Eye (tissue), 1 donor: ENCODE data around the gene CDKL2.
"Not testable (repeated sequence)": the region's sequence is repeated elsewhere in the genome, so short reads cannot be mapped to it uniquely, and the experiment has no call there.

Experiments used
- DNase-seq: peaks from one replicate; pipeline ENCODE4 v3.0.0-alpha.2; 2015

The CDKL2 gene

DNA sequence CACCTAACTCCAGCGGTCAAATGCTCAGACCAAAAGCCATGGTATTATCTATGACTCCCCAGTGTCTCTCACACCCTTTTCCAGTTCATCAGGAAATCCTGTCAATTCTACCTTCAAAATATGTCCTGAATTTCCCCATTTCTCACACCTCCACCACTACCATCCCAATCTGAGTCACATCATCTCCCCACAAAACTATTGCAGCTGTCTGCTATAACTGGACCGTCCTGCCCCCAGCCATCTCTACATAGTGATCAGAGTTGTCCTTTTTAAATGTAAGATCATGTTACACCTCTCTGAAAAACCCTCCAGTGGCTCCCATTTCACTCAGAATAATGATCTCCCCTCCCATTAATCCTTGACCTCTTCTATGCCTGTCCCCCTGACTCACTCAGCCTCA is 81.3 kb downstream of the CDKL2 start:
- DNase-seq, result no peak

DNA sequence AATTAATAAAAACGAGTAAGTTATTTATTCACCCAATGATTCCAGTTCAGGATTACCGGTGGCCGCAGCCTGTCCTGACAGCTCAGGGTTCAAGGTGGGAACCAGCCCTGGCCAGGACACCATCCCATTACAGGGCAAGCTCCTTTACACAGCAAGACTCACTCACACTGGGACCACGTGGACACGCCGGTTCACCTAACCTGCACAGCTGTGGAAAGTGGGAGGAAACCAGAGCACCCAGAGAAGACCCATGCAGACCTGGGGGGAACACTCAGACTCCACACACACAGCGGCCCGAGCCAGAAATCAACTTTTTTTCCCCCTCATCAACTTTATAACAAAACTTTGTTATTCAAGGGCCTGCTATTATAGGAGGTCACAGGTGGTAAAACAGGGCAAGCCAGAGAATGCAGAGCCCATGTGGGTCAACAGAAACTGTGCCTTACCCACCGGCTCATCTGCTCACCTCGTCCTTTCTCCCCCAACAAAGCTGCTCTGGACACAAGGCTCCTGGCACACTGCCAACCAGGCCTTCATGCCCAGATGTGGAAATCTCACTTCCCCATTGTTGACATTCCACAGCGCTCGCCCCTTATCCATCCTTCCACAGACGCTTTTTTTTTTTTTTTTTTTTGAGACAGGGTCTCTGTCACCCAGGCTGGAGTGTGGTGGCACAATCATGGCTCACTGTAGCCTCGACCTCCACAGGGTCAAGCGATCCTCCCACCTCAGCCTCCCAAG is 82.5 kb downstream of the CDKL2 start:
- DNase-seq, result peak; percentile 50

DNA sequence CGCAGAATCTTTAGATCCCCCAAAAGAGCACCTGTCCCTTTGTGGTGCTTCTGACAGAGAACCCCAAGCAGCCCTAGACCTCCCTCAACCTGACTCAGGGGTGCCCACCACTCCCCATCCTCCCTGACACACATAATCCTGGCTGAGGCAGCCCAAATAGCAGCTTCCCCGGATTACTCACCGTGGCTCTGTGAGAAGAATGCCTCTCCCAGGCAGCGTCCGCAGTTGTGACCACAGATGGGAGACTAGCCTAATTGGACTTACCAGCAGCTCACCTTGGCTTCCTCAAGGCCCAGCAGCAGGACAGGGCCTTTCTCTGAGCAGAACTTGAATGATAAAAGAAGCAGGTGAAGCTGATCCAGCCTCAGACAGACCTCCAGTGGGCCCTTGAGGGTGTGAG is 84.8 kb downstream of the CDKL2 start:
- DNase-seq, result no peak

DNA sequence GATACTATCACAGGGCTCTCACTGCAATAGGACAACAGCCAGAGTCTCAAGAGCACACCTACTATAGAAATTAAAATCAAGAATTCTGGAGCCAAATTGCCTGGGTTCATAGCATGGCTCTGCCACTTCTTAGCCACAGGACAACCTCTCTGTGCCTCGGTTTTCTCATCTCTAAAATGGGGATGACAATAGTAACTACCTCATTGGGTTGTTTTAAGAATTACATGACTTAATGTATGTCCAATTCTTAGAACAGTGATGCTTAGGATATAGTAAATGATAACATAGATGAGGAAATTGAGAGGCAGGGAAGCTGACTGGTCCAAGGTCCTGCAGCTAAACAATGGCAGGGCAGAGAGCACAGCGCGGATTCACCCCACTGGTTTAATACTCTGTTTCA is 85.5 kb downstream of the CDKL2 start:
- DNase-seq, result no peak

DNA sequence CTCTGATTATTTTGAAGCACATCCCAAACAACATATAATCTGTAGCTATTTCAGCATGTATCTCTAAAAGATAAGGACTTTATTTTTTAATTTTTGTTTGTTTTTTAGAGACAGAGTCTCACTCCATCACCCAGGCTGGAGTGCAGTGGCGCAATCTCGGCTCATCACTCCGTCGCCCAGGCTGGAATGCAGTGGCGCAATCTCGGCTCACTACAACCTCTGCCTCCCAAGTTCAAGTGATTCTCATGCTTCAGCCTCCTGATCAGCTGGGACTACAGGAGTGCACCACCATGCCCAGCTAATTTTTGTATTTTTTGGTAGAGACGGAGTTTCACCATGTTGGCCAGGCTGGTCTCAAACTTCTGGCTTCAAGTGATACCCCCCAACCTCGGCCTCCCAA is 86.1 kb downstream of the CDKL2 start:
- not testable (repeated sequence) for DNase-seq

DNA sequence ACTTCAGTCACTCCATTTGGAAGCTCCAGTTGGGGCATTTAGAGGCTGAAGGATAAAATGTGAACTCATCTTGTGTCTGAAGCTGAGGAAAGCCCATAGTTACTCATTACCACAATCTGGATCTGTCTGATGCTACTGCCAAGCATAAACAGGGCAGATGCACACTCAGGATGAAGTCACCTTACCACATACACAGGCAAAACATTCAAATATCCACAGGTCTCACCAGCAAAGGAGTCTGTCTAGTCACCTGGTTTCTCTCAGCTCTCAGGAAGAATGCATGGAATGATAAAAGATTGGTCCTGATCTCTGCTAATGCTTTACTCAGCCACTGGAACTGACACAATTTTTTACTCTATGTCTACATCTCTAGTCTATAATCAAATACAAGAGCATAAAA is 87.5 kb downstream of the CDKL2 start:
- no peak for DNase-seq

DNA sequence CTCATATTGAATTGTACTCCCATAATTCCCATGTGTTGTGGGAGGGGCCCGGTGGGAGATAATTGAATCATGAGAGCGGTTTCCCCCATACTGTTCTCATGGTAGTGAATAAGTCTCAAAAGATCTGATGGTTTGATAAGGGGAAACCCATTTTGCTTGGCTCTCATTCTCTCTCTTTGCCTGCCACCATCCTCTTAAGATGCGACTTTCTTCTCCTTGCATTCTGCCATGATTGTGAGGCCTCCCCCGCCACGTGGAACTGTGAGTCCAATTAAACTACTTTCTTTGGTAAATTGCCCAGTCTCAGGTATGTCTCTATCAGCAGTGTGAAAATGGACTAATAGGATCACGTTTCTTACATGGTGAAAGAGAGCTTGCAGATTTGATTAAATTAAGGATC is 93.0 kb downstream of the CDKL2 start:
- not testable (repeated sequence) for DNase-seq

DNA sequence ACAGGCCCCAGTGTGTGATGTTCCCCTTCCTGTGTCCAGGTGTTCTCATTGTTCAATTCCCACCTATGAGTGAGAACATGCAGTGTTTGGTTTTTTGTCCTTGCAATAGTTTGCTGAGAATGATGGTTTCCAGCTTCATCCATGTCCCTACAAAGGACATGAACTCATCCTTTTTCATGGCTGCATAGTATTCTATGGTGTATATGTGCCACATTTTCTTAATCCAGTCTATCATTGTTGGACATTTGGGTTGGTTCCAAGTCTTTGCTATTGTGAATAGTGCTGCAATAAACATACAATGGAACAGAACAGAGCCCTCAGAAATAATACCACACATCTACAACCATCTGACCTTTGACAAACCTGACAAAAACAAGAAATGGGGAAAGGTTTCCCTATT is 96.4 kb downstream of the CDKL2 start:
- DNase-seq, result not testable (repeated sequence)

DNA sequence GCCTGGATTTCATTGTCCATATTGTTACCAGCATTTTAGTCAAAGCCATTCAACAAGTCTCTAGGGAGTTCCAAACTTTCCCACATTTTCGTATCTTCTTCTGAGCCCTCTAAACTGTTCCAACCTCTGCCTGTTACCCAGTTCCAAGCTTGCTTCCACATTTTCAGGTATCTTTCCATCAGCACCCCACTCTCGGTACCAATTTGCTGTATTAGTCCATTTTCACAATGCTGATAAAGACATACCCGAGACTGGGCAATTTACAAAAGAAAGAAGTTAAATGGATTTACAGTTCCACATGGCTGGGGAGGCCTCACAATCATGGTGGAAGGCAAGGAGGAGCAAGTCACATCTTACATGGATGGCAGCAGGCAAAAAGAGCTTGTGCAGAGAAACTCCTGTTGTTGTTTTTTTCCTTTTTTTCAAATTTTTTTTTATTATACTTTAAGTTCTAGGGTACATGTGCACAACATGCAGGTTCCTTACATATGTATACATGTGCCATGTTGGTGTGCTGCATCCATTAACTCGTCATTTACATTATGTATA is 96.9 kb downstream of the CDKL2 start:
- DNase-seq, result not testable (repeated sequence)

DNA sequence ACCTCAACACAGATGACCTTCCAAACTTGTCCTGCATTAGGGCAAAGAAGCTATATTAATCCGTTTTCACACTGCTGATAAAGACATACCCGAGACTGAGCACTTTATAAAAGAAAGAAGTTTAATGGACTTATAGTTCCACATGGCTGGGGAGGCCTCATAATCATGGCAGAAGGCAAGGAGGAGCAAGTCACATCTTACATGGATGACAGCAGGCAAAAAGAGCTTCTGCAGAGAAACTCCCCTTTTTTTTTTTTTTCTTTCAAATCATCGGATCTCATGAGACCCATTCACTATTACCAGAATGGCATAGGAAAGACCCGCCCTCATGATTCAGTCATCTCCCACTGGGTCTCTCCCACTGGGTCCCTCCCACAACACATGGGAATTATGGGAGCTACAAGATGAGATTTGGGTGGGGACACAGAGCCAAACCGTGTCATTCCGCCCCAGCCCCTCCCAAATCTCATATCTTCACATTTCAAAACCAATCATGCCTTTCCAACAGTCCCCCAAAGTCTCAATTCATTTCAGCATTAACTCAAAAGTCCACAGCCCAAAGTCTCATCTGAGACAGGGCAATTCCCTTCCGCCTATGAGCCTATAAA is 98.7 kb downstream of the CDKL2 start:
- DNase-seq, result not testable (repeated sequence)

DNA sequence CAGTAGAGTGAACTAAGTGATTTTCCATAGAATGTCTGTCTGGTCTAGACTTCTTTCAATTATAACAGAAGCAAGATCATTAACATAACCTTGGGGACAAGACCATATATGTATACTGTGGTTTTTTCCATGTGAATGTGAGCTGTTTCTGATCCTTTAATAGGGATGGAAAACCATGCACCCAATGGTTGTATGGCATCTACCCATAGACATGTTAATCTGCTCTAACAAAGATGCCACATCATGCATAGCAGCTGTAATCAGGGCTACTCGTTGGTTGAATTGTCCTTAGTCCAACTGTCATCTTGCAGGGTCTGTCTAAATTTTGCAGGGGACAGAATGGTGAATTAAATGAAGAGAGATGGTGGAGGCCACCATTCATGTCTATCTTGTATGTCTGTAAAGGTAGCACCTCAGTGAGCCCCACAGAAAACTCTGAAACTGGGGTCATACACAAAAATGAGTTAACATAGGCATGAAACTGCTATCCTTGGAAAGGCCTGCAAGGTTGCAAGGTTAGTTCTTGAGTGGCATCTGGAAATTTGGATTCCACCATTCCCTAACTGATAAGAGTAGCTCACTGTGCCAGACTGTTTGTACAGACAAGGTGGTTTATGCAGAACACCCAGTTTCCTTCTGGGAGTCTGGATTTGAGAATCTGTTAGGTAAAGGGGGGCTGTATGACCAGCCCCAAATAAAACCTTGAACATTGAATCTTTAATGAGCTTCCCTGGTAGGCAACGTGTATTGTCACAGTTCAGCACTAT is 99.6 kb downstream of the CDKL2 start:
- no peak for DNase-seq
